ENCODE measurements around the gene NEDD4L. TPM values are rescaled to one million over a fixed set of nuclear protein-coding genes. Genes with fewer than 3 reads are reported as not detected.

Gene NEDD4L
- total RNA-seq, 8 experiments from 2014 or later: 51.2 to 394 (median 65.0) TPM

Other genes starting within 250 kb of the NEDD4L start
- 10 to 100 TPM in 1 of 8 experiments, 1 to 10 TPM in 2, under 1 TPM in 5; under 0.01 to 16.7 (median 0.81) TPM for gene ATP8B1, start 240.9 kb upstream of the NEDD4L start, total RNA-seq